SU-DHL-6 (cell line): Measurements from ENCODE around the gene TBC1D1.

Experiments used
- EZH2phosphoT487 ChIP-seq: fragments of 200-600 bp; sonication (generic), shearing (Covaris generic); conservative IDR thresholded peaks from 2 replicates; pipeline ENCODE4 v1.6.1; 2018; ENCODE audit warnings: mild to moderate bottlenecking, antibody characterized with exemption, low read length, moderate library complexity, mixed read lengths
- TF ChIP-seq, protein P1 (sequence below): fragments of 200-600 bp; sonication (generic); IDR thresholded peaks from one replicate; pipeline ENCODE4 v1.5.1; 2017; ENCODE audit warnings: antibody characterized with exemption, mild to moderate bottlenecking, low read length, moderate library complexity; ENCODE audit not compliant: insufficient read depth, poor library complexity, severe bottlenecking

DNA sequence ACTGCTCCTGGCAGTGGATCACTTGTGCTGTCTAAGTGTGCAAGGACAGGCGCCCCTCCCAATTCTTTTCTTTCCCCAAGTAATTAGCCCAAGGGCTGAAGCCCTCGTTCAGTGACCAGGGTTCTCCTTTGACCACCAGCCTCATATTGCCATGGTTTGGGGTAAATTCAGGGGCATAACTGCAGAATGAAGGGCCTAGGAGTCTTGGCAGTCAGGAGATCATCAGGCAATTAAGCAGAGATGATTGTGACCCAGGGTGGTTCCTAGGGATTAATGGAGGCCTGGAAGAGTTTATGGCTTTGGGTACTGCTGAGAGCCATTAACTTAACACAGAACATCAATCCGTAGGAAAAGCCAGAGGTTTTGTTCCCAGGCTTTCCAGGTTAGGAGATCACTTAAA is 240.0 kb downstream of the TBC1D1 start:
- TF ChIP-seq, protein P1, sequence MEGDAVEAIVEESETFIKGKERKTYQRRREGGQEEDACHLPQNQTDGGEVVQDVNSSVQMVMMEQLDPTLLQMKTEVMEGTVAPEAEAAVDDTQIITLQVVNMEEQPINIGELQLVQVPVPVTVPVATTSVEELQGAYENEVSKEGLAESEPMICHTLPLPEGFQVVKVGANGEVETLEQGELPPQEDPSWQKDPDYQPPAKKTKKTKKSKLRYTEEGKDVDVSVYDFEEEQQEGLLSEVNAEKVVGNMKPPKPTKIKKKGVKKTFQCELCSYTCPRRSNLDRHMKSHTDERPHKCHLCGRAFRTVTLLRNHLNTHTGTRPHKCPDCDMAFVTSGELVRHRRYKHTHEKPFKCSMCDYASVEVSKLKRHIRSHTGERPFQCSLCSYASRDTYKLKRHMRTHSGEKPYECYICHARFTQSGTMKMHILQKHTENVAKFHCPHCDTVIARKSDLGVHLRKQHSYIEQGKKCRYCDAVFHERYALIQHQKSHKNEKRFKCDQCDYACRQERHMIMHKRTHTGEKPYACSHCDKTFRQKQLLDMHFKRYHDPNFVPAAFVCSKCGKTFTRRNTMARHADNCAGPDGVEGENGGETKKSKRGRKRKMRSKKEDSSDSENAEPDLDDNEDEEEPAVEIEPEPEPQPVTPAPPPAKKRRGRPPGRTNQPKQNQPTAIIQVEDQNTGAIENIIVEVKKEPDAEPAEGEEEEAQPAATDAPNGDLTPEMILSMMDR, result no peak
- no peak for TF ChIP-seq EZH2phosphoT487
